ENCODE data around the gene CACNA1C.

DNA sequence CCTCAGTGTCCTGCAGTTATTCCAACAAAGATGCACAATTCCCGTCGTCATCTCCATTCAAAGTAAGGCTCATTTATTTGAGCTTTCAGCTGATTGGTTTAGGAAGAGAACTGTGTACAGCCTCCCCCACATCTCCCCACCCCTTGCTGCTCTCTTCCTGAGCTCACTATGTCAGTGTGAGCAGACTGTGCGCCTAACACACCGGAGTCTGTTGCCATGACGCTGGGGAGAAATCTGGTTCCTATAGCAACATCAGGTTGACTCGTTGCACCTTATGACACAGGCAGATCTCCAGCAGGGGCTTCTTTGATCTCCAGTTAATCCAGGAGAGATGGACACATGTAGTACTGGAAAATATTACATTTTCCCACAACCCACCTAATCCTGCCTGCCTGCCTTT, 319.4 kb downstream of the CACNA1C start:
- TF ChIP-seq, protein P1, sequence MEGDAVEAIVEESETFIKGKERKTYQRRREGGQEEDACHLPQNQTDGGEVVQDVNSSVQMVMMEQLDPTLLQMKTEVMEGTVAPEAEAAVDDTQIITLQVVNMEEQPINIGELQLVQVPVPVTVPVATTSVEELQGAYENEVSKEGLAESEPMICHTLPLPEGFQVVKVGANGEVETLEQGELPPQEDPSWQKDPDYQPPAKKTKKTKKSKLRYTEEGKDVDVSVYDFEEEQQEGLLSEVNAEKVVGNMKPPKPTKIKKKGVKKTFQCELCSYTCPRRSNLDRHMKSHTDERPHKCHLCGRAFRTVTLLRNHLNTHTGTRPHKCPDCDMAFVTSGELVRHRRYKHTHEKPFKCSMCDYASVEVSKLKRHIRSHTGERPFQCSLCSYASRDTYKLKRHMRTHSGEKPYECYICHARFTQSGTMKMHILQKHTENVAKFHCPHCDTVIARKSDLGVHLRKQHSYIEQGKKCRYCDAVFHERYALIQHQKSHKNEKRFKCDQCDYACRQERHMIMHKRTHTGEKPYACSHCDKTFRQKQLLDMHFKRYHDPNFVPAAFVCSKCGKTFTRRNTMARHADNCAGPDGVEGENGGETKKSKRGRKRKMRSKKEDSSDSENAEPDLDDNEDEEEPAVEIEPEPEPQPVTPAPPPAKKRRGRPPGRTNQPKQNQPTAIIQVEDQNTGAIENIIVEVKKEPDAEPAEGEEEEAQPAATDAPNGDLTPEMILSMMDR (IDR thresholded peaks at IDR 0.05): no peak
- TF ChIP-seq EZH2 (IDR thresholded peaks at IDR 0.05; ENCODE audit: borderline replicate concordance, insufficient read depth, low read depth, low read length, poor library complexity, severe bottlenecking): no peak

All from B cell (primary cell).